Suppressor macrophage treated with lipopolysaccharide for 1 hour (primary cell): ENCODE measurements around the gene RAB27A.

ENCODE experiments used
- DNase-seq, 3 donors: peaks; one replicate each; pipeline ENCODE4 v3.0.0-alpha.2; 2020 to 2022

The RAB27A gene

GRCh38 chr15:55250392-55250791 is 39.2 kb downstream of the RAB27A start:
- peak; percentile 72 to 92 (median 92) for DNase-seq

GRCh38 chr15:55249885-55250284 is 39.7 kb downstream of the RAB27A start:
- peak in 1 of 3 donors; percentile 7 for DNase-seq

- no peak for DNase-seq
Measured at GRCh38 chr15:55248895-55249294, 40.7 kb downstream of the RAB27A start.

GRCh38 chr15:55247766-55248427 is 41.7 kb downstream of the RAB27A start:
- peak in 1 of 3 donors; percentile 7 for DNase-seq

GRCh38 chr15:55247311-55247710 is 42.3 kb downstream of the RAB27A start:
- peak; percentile 36 to 72 (median 63) for DNase-seq

GRCh38 chr15:55246567-55246966 is 43.0 kb downstream of the RAB27A start:
- no peak for DNase-seq

- no peak for DNase-seq
Measured at GRCh38 chr15:55245059-55245458, 44.6 kb downstream of the RAB27A start.

GRCh38 chr15:55241891-55242290 is 47.7 kb downstream of the RAB27A start:
- peak; percentile 28 to 60 (median 53) for DNase-seq

GRCh38 chr15:55241186-55241585 is 48.4 kb downstream of the RAB27A start:
- DNase-seq: no peak

- no peak for DNase-seq
Measured at GRCh38 chr15:55240125-55240760, 49.4 kb downstream of the RAB27A start.

GRCh38 chr15:55239440-55240124 is 50.0 kb downstream of the RAB27A start:
- no peak for DNase-seq

GRCh38 chr15:55238877-55239276 is 50.7 kb downstream of the RAB27A start:
- no peak for DNase-seq

GRCh38 chr15:55237219-55238130 is 52.1 kb downstream of the RAB27A start:
- DNase-seq: no peak

- no peak for DNase-seq
Measured at GRCh38 chr15:55235546-55236036, 54.0 kb downstream of the RAB27A start.

- DNase-seq: no peak
Measured at GRCh38 chr15:55234800-55235104, 54.9 kb downstream of the RAB27A start.

GRCh38 chr15:55234104-55234799 is 55.4 kb downstream of the RAB27A start:
- no peak for DNase-seq

- no peak for DNase-seq
Measured at GRCh38 chr15:55231455-55231854, 58.2 kb downstream of the RAB27A start.

GRCh38 chr15:55230953-55231352 is 58.7 kb downstream of the RAB27A start:
- DNase-seq: no peak

GRCh38 chr15:55230051-55230670 is 59.5 kb downstream of the RAB27A start:
- no peak for DNase-seq

GRCh38 chr15:55226127-55226526 is 63.5 kb downstream of the RAB27A start:
- no peak for DNase-seq

GRCh38 chr15:55224892-55225291 is 64.7 kb downstream of the RAB27A start:
- no peak for DNase-seq

GRCh38 chr15:55222588-55222987 is 67.0 kb downstream of the RAB27A start:
- peak; percentile 29 to 49 (median 38) for DNase-seq
